HUES6 (cell line): ENCODE results near the gene CLK3.
"Not testable (repeated sequence)": the region's sequence is repeated elsewhere in the genome, so short reads cannot be mapped to it uniquely, and the experiment has no call there.

Source experiments
- H3K27ac ChIP-seq: 2 replicates; pipeline ENCODE4 v1.7.0; 2013; ENCODE audit warnings: low read depth, mild to moderate bottlenecking, low read length, inconsistent platforms
- H3K27me3 ChIP-seq: 2 replicates; pipeline ENCODE4 v1.6.1; 2013; ENCODE audit warnings: low read length; ENCODE audit not compliant: control insufficient read depth, insufficient read depth
- H3K36me3 ChIP-seq: 2 replicates; pipeline ENCODE4 v1.6.1; 2013; ENCODE audit warnings: low read length; ENCODE audit not compliant: control insufficient read depth, insufficient read depth
- H3K4me1 ChIP-seq: 2 replicates; pipeline ENCODE4 v1.6.1; 2013; ENCODE audit warnings: low read length; ENCODE audit not compliant: control insufficient read depth, insufficient read depth
- H3K4me3 ChIP-seq: 2 replicates; pipeline ENCODE4 v1.5.1; 2013; ENCODE audit warnings: low read depth, low read length
- H3K9ac ChIP-seq: one replicate; pipeline ENCODE4 v1.6.1; 2013; ENCODE audit warnings: mild to moderate bottlenecking, low read length
- H3K9me3 ChIP-seq: 2 replicates; pipeline ENCODE4 v1.6.1; 2013; ENCODE audit warnings: low read depth, low read length; ENCODE audit not compliant: control insufficient read depth, insufficient read depth

The CLK3 gene

DNA sequence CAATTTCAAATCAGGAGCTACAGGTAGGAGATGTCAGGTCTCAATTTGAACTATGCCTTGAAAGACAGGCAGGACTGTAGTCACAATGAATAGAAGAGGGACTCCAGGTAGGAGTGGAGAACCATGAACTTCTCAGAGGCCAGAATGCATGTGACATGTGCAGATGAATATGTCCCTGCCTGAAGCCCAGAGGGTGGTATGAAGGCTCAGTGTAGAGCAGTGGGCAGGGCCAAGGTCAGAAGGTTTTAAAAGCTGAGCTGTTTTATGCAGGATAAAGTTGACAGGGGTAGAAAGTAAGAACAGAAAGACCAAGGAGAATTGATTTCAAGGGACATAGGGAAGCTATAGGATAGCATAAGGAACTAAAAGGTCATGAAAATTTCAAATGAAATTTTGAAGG lies 30.8 kb downstream of the CLK3 start:
- Histone ChIP-seq H3K27ac (no peak overlapping the region), H3K4me3 (no peak overlapping the region), H3K4me1 (peaks cover 20% of the 10 kb centered on the region), H3K36me3 (peaks cover 13% of the 10 kb centered on the region), H3K9me3 (no peaks in the 10 kb centered on the region), H3K9ac (no peak overlapping the region), H3K27me3 (no peaks in the 10 kb centered on the region)

GRCh38 chr15:74648051-74648842 lies 32.6 kb downstream of the CLK3 start:
- Histone ChIP-seq H3K27ac (no peak overlapping the region), H3K36me3 (peaks cover 18% of the 10 kb centered on the region), H3K9ac (no peak overlapping the region), H3K27me3 (no peaks in the 10 kb centered on the region), H3K4me3 (no peak overlapping the region), H3K4me1 (peaks cover 7% of the 10 kb centered on the region), H3K9me3 (no peaks in the 10 kb centered on the region)

- Histone ChIP-seq H3K27ac (no peak overlapping the region), H3K36me3 (peaks cover 31% of the 10 kb centered on the region)
Observed at GRCh38 chr15:74651242-74651741, 35.7 kb downstream of the CLK3 start.

GRCh38 chr15:74653426-74654102 lies 37.9 kb downstream of the CLK3 start:
- H3K9me3 ChIP-seq = no peaks in the 10 kb centered on the region
- no peak overlapping the region for H3K27ac ChIP-seq
- H3K36me3 ChIP-seq = peaks cover 31% of the 10 kb centered on the region
- no peaks in the 10 kb centered on the region for H3K27me3 ChIP-seq
- H3K4me3 ChIP-seq = no peak overlapping the region
- H3K9ac ChIP-seq = no peak overlapping the region
- H3K4me1 ChIP-seq = no peaks in the 10 kb centered on the region

More at GRCh38 chr15:74651242-74651741, 35.7 kb downstream of the CLK3 start:
- no peak overlapping the region for H3K4me3 ChIP-seq
- no peak overlapping the region for H3K9ac ChIP-seq
- no peaks in the 10 kb centered on the region for H3K9me3 ChIP-seq
- no peaks in the 10 kb centered on the region for H3K27me3 ChIP-seq
- no peaks in the 10 kb centered on the region for H3K4me1 ChIP-seq

DNA sequence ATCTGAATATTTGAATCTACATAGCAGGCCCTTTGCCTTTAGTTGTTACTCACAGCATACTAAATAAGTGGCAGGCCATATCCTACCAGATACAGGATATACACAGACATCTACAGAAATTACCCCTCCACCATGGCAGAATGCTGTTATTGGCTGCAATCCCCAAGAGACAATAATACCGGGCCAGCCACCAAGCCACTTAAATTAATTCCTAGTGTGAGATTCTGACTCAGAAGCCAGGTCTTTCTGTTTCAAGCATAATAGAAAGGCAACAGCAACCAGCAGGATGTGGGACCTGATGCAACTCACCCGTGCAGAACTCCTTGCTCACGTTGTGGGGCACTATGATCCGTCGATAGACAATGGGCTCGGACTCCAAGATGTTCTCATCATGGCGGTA lies 39.8 kb downstream of the CLK3 start:
- Histone ChIP-seq H3K27me3 (no peaks in the 10 kb centered on the region), H3K4me3 (no peak overlapping the region), H3K27ac (no peak overlapping the region), H3K36me3 (peaks cover 27% of the 10 kb centered on the region), H3K9me3 (no peaks in the 10 kb centered on the region), H3K9ac (no peak overlapping the region), H3K4me1 (no peaks in the 10 kb centered on the region)

DNA sequence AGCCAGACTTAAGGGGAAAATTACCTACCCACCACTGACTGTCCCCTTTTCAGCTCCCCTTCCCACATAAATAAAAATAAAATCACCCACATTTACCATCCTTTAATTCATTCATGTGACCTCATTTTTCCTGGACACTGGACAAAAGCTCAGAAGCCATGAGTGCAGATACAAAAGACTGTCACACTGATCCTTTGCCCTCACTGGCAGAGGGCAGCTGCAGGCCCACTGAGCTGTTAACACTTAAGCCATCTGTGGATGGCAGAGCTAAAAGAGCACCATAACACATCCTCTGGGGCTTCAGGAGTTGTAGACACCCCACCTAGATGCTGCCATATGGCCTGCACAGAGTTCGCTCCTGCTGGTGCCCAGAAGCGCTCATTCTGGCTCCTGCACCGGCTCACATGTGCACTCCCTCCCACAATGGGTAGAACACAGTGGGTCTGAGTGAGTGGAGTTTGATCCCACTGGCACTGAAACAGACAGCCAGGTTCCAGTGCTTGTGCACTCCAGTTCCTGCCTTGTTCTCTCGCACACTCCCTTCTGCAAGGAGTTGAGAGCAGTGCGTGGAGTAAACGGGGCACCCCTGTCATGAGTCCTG lies 41.4 kb downstream of the CLK3 start:
- peaks cover 18% of the 10 kb centered on the region for H3K36me3 ChIP-seq
- no peaks in the 10 kb centered on the region for H3K4me1 ChIP-seq
- H3K27ac ChIP-seq = no peak overlapping the region
- H3K27me3 ChIP-seq = no peaks in the 10 kb centered on the region
- H3K4me3 ChIP-seq = no peak overlapping the region
- H3K9ac ChIP-seq = no peak overlapping the region
- no peaks in the 10 kb centered on the region for H3K9me3 ChIP-seq

DNA sequence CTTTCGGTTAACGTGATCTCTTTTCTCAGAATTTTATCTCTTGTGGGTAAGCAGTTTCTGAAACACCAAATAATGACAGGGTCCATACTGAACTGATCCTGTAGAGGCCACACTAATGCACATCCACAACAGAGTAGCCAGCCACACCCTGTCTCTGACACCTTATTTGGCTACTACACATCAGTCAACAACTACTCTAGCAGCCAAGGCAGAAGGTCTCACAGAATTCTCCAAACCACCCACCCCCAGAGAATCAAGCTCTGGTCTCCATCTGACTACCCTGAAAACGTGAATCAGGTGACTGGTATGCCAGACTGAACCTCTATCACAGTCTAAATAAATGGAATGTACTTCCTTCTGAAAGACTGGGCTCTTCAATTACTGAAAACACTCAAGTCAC lies 42.2 kb downstream of the CLK3 start:
- no peaks in the 10 kb centered on the region for H3K9me3 ChIP-seq
- no peak overlapping the region for H3K4me3 ChIP-seq
- no peaks in the 10 kb centered on the region for H3K27me3 ChIP-seq
- no peak overlapping the region for H3K9ac ChIP-seq
- peaks cover 18% of the 10 kb centered on the region for H3K36me3 ChIP-seq
- no peaks in the 10 kb centered on the region for H3K4me1 ChIP-seq
- H3K27ac ChIP-seq = no peak overlapping the region

DNA sequence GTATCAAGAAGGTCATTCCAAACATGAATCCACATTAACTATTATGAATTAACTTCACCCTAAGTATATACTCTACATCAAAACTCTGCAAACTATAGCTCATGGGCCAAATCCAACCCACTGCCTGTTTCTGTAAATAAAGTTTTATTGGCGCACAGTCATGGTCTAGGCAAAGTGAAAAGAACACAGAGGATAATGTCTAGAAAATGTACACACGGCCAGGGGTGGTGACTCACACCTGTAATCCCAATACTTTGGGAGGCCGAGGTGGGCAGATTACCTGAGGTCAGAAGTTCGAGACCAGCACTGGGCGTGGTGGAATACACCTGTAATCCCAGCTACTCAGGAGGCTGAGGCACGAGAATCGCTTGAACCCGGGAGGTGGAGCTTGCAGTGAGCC lies 45.6 kb downstream of the CLK3 start:
- H3K4me3 ChIP-seq, H3K4me1 ChIP-seq, H3K36me3 ChIP-seq, H3K9ac ChIP-seq, H3K27me3 ChIP-seq, H3K27ac ChIP-seq, H3K9me3 ChIP-seq: not testable (repeated sequence)

- Histone ChIP-seq H3K27ac (no peak overlapping the region), H3K27me3 (no peaks in the 10 kb centered on the region), H3K4me3 (no peak overlapping the region), H3K36me3 (no peaks in the 10 kb centered on the region), H3K9me3 (no peaks in the 10 kb centered on the region), H3K4me1 (peaks cover 7% of the 10 kb centered on the region; the same call in 1 of the 2 replicates), H3K9ac (no peak overlapping the region)
Observed at GRCh38 chr15:74662064-74662860, 46.6 kb downstream of the CLK3 start.

DNA sequence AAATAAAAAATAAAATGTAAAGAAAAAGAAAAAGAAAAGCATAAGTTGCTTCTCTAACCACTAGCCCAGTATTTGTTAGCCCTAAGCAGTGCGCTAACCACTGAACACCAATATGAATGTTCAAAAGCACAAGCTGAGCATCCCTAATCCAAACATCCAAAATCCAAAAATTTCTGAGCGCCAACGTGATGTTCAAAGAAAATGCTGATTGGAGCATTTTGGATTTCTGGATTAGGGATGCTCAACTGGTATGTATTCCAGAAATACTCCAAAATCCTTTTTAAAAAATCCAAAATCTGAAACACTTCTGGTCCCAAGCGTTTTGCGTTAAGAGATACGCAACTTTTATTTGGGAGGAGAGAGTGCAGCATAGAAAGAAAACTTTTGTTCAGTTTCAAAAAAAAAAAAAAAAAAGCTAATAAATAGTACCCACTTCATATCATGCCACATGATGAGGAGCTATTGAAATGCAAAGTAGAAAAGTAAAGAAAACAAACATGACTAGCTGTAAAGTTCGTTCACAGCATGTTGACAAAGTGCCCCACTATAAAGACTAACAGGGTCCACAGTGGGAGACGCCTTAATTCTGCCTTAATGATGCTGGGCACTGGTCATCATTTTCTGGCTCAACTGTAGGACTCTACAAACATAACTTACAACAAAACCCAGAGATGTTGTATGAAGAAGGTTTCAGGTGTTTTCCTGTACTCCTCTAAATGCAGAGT lies 47.8 kb downstream of the CLK3 start:
- Histone ChIP-seq H3K36me3 (peaks cover 7% of the 10 kb centered on the region), H3K9ac (no peak overlapping the region), H3K4me1 (peaks cover 7% of the 10 kb centered on the region; the same call in 1 of the 2 replicates), H3K4me3 (no peak overlapping the region), H3K27me3 (no peaks in the 10 kb centered on the region), H3K9me3 (no peaks in the 10 kb centered on the region), H3K27ac (no peak overlapping the region)
